SW 1271 (cell line): ENCODE measurements around the gene ZSWIM7.

Source experiments
- DNase-seq, 2 experiments: peaks; one replicate each; lab custom pipeline; 2025; lab: John Stamatoyannopoulos, UW

Gene ZSWIM7

DNA sequence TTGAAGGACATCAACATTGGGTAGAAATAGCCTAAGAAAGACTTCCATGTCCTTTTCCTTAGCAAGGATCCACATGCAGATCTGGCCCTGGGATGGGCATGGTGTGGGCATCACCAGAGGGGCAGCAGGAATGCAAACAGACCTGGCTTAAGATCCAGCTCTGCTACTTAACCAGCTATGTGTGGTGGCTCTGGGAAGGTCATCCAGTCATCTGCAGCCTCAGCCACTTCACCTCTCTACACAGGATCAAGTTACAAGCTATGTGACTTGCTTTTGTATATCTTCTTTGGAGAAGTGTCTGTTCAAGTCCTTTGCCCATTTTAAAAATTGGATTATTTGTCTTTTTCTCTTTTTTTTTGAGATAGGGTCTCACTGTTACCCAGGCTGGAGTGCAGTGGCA is 68.1 kb downstream of the ZSWIM7 start:
- DNase-seq, result no peak

DNA sequence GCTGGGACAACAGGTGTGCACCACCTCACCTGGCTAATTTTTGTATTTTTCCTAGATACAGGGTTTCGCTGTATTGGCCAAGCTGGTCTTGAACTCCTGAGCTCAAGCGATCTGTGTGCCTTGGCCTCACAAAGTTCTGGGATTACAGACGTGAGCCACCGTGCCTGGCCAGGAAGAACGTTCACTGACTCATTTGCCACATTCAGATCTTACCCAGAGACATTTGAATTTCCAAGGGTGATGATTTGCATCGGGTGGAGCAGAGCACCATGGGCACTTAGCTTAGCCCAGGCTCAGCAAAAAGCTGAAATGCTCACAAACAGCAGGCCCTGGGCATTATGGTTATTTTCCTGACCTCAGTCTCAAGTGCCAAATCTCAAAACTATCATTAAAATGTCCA is 69.1 kb downstream of the ZSWIM7 start:
- DNase-seq, result no peak

DNA sequence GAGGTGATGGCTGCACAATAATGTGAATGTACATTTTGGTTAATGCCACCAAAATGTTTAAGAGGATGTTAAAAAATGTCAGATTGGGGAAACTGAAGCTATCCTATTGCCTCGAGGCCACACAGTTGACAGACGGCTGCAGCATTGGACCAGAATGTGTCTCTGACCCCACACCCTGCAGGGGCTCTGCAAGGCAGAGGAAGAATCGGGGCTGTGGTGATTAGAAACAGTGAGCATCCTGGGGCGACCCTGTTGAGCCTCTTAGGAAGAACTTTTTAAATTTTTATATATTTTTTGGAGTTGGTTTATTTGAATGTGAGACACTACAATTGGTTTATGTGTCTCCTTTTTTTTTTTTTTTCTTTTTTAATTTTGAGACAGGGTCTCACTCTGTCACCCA is 69.6 kb downstream of the ZSWIM7 start:
- DNase-seq, result no peak

- DNase-seq, result no peak
Measured at GRCh38 chr17:15928286-15928785, 71.2 kb downstream of the ZSWIM7 start.
